GM18951 (cell line): ENCODE results near the gene GRK1.
"Not testable (repeated sequence)": the region's sequence is repeated elsewhere in the genome, so short reads cannot be mapped to it uniquely, and the experiment has no call there.

Source experiments
- POLR2A ChIP-seq: IDR thresholded peaks from 4 replicates; pipeline ENCODE4 v1.6.1; 2011; ENCODE audit warnings: mild to moderate bottlenecking; ENCODE audit not compliant: insufficient read length, insufficient read depth; ENCODE audit errors: extremely low read depth
- in situ Hi-C: fragments of 300-500 bp; cut with MboI; formaldehyde crosslinking; loops from one replicate; pipeline ENCODE4 v1.12.0; 2022; ENCODE audit warnings: low sequenced_read_pairs, mixed read lengths, inconsistent platforms; ENCODE audit not compliant: unreplicated experiment

The GRK1 gene

DNA sequence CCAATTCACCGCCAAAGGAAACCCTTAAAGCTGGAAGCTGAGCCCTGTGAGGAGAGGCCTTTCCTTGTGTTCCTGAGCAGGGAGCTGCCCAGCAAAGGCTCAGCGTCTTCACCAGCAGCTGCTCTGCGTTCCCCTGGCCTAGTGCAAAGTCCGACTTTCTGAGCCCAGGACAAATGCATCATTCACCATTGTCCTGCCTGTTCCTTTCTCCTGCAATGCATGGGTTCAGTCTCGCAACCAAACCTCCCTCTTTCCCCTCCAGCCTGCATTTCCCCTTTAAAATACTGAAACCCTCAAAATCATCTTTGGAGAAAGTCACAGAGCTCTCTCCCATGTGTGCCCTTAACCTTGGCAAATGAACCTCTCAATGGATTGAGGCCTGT lies 79.1 kb downstream of the GRK1 start:
- in situ Hi-C loops: no loop called here
- TF ChIP-seq POLR2A: no peak

DNA sequence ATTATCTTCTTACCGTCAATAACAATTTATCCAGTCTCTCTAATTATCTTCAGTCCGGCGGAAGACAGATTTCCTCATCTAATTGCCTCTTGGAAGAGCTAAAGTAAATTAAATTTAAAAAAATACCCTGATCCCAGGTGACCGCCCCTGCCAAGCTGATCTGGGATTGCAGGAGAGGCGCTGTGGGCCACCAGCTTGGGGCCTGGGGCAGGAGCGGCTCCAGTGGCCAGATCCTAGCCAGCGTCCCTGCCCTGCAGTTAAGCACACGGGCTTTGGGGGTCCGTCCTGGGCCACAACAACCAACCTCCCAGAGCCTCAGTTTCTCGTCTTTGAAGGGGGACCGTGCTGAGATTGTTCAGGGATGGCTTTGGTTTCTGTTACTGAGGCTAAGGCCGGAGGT lies 79.7 kb downstream of the GRK1 start:
- in situ Hi-C loops: no loop called here
- TF ChIP-seq POLR2A: no peak

DNA sequence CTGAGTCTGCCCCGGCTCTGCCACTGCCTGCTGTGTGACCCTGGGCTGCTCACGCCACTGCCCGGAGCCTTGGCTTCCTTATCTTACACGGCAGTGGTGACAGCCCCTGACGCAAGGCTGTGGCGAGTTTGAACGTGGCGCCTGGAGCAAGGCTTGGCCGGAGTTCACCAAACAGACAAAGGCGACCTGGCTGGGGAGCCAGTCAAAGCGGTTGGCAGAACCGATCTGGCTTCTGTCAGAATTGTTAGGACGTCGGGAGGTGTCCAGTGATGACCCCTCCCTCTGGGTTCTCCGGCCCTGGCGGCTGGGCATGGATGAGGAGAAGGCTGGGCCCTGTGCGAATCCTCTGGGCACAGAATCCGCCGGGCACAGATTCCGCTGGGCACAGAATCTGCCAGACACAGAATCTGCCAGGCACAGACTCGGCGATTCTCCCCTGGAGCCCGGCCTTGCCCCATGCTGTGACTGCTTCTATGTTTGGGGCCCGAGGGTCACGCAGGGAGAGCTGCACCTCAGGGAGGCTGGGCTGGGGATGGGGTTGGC lies 80.3 kb downstream of the GRK1 start:
- in situ Hi-C loops: no loop called here
- no peak for TF ChIP-seq POLR2A

DNA sequence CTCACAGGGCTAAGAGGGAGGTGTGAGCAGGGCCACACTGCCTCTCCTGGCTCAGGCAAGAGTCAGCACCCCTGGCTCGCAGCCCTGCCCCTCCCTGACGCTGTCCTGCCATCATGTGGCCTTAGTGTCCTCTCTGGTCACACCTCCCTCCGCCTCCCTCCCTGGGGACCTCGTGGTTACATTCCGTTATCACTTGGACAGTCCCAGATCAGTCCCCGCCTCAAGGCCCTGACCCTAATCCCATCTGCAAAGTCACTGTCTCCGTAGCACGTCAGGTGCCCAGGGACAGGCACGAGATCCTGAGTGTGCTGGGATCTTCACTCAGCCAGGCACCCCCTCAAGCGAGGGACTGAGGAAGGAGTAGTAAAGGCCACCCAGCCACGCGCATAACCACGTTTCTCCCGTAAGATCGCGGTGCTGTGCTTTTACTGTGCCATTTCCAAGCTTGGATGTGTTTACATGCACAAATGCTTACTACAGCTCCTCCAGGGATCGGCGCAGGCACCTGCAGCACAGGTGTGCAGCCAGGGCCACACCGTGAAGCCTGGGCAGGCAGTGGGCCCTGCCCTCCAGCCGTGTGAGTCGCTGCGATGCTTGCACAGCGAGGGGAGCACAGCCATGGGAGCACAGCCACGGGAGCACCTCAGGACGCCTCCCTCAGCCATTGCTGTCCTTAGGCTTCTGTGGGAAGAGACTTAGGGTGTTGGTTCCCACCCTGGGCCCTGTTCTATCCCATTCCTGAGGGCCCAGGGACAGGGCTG lies 81.3 kb downstream of the GRK1 start:
- TF ChIP-seq POLR2A: no peak

DNA sequence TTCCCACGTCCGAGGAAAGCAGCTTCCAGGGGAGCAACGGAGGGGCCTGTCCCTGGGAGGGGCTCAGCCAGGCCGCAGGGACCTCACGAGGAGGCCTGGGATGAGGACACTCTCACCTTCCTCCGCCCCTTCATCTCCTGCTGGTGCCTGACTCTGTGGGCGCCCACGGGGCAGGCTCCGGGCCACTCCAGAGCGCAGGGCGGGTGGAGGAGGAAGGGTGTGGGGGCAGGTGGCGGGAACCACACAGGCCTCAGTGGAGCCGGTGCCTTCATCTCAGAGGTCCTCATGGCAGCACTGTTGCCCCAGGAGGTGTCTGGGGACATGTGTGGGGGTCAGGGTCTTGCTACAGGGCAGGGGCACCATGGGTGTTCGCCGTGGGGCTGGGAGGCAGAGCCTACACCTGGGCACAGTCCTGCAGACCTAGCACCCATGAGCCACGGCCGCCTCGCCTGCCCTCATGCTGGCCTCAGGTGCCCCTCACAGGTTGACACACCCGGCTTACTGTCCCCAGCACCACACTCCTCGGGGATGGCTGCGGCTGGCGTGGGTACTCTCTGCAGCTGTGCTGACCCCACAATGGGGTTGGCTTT lies 81.9 kb downstream of the GRK1 start:
- in situ Hi-C loops: no loop called here
- no peak for TF ChIP-seq POLR2A

More for the DNA sequence above, 81.3 kb downstream of the GRK1 start:
- in situ Hi-C loops: no loop called here

DNA sequence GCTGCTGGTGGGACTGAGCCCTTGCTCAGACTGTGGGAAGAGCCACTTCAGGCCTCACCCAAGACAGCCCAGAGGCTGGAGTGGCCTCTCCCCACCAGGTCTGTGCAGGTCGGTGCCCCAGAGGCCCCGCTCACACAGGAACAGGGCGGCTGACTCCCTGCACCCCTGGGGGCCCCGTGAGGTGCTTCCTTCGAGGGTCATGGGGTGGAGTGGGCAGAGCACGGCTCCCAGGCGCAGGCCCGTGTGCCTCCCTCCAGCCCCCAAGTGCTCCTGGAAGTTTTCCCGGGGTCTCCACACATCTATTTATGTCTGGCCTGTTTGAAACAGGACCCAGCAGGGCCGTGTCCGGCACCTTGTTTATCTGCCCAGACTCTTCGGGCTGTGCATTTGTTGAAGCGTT lies 82.5 kb downstream of the GRK1 start:
- in situ Hi-C loops: no loop called here
- no peak for TF ChIP-seq POLR2A

DNA sequence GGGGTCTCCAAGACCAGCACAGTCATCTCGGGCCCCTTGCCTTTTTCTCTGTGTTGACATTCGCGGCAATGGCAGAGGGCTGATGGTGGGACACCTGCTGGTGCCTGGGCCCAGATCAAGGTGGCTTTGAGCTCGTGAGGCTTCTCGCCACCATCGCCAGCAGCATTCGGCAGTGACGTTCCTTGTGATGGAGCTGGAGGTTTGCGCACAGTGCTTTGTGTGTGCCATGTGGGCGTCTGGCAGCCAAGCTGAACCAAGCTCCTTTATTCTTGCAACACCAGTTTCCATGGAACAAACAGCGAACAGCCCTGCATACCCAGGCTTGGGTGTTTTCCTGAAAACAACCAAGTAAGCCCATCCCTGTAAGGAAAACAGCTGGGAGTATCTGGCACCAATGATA lies 82.9 kb downstream of the GRK1 start:
- in situ Hi-C loops: no loop called here
- TF ChIP-seq POLR2A: no peak

DNA sequence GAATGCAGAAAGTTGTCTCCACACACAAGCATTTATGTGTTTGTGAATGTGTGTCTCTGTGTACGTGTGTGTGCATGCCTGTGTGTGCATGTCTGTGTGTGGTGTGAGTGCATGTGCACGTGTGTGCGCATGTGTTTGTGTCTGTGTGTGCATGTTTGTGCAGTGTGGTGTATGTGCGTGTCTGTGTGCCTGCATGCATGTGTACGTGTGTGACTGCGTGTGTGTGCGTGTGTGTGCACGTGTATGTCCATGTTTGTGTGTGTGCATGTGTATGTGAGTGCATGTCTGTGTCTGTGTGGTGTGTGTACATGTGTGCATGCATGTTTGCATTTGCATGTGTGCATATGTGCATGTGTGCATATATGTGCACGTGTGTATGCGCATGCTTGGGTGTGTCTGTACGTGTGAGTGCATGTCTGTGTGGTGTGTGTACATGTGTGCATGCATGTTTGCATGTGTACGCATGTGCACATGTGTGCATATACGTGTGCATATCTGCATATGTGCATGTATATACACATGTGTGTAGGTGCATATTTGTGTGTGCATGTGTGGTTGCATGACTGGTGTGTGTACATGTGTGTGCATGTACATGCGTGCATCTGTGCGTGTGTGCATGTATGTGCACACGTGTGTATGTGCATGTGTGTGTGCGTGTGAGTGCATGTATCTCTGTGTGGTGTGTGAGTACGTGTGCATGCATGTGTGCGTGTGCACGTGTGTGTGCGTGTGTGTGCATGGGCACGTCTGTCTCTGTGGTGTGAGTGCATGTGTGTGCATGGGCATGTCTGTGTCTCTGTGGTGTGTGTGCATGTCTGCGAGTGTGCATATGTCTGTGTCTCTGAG lies 83.8 kb downstream of the GRK1 start:
- TF ChIP-seq POLR2A: no peak
- in situ Hi-C loops: no loop called here

DNA sequence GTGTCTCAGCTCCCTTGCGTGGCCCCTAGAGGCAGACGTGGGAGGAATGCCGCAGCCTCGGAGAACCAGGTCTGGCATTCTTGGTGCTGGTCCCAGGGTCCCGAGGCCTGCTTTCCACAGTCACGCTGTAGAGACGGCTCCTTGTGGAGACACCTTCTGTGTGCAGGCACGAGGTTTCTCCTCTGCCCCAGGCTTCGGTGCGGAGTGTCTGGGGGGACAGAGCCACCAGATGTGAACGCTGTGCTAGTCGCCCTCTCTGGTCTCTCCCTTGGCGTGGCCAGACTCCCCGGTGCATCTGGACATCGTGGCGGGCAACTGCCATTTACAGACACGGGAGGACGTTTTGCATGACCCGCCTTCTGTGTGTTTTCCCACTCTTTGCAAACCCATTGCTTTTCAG lies 84.5 kb downstream of the GRK1 start:
- TF ChIP-seq POLR2A: no peak
- in situ Hi-C loops: no loop called here

DNA sequence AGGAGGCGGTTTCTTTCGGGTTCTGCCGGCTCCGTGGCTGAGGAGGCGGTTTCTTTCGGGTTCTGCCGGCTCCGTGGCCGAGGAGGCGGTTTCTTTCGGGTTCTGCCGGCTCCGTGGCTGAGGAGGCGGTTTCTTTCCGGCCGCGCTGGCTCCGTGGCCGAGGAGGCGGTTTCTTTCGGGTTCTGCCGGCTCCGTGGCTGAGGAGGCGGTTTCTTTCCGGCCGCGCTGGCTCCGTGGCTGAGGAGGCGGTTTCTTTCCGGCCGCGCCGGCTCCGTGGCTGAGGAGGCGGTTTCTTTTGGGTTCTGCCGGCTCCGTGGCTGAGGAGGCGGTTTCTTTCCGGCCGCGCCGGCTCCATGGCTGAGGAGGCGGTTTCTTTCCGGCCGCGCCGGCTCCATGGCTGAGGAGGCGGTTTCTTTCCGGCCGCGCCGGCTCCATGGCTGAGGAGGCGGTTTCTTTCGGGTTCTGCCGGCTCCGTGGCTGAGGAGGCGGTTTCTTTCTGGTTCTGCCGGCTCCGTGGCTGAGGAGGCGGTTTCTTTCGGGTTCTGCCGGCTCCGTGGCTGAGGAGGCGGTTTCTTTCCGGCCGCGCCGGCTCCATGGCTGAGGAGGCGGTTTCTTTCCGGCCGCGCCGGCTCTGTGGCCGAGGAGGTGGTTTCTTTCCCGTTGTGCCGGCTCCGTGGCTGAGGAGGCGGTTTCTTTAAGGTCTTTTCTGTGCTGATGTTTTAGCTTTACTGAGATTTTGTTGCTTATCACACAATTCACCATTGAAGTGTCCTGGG lies 85.4 kb downstream of the GRK1 start:
- in situ Hi-C loops: not testable (repeated sequence)

DNA sequence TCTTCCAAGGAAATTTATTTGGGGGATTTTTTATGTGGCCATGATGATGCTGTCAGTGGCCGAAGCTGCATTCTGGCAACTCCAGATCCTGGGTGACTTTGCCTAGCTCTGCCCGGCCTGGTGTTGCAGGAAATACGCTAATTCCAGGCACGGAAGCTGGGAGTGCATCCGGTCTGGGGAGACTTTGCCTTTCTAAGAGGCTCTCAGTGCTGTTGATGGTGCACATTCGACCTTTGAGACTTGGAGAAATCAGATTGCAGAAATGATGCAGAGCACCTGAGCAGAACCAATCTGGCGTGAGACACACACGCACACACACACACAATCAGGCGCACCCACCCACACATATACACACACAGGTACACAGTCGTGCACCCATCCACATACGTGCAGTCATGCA lies 86.2 kb downstream of the GRK1 start:
- in situ Hi-C loops: no loop called here
- no peak for TF ChIP-seq POLR2A

DNA sequence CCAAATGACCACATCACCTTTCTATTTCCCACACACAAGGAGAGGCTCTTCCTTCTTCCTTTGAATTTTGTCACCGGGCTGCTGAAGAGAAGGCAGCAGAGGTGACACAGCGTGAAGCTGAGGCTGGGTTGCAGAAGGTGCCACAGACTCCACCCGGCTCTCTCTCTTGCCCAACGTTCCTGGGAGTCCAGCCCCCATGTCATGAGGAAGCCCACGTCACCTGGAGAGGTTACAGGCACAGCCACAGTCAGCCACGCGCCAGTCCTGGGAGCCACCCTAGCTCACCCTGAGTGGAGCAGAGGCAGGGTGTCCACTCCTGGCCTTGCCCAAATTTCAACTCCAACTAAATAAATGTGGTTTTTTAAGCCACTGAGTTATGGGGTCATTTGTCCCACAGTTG lies 87.2 kb downstream of the GRK1 start:
- TF ChIP-seq POLR2A: no peak
- in situ Hi-C loops: no loop called here

DNA sequence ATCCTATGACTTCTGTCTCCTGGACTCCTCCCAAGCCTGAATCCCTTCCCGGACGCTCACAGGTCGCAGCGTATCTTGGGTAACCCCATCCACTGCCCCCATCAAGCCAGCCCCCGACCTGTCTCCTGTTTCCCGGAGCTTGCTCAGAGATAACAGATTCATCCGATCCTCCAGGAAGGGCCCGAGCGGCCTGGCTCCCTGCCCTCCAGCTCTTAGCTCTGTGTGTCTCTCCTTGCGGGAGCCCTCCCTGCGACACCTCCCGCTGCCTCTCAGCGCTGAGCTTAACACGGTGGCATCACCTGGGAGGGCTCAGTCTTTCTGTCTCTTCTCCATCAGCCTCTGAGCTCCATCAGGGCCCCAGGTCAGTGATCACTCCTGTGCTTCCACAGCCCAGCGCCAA lies 87.7 kb downstream of the GRK1 start:
- in situ Hi-C loops: no loop called here
- TF ChIP-seq POLR2A: no peak
